B cell (primary cell): Measurements from ENCODE around the gene SH3GL3.

Experiments
- CTCF ChIP-seq: fragments of 200-600 bp; IDR thresholded peaks from one replicate; pipeline ENCODE4 v1.8.0; 2022; ENCODE audit warnings: antibody characterized with exemption, mild to moderate bottlenecking
- EZH2 ChIP-seq: IDR thresholded peaks from 2 replicates; pipeline ENCODE4 v1.6.1; 2012; ENCODE audit warnings: borderline replicate concordance, low read depth, mild to moderate bottlenecking, moderate library complexity, low read length; ENCODE audit not compliant: insufficient read depth, poor library complexity, severe bottlenecking

- TF ChIP-seq CTCF = no peak
- no peak for TF ChIP-seq EZH2
Observed at GRCh38 chr15:83605111-83605945, 158.2 kb downstream of the SH3GL3 start.
